ENCODE results near the gene PKP3. TPM values are rescaled to one million over a fixed set of nuclear protein-coding genes. Genes with fewer than 3 reads are reported as not detected.
A peak's percentile ranks its signal among the peaks of the same experiment; 100 is the strongest.

The PKP3 gene
- total RNA-seq, 4 donors from 2014 or later: 0.55 to 1.3 TPM; not detected in 2

DNA sequence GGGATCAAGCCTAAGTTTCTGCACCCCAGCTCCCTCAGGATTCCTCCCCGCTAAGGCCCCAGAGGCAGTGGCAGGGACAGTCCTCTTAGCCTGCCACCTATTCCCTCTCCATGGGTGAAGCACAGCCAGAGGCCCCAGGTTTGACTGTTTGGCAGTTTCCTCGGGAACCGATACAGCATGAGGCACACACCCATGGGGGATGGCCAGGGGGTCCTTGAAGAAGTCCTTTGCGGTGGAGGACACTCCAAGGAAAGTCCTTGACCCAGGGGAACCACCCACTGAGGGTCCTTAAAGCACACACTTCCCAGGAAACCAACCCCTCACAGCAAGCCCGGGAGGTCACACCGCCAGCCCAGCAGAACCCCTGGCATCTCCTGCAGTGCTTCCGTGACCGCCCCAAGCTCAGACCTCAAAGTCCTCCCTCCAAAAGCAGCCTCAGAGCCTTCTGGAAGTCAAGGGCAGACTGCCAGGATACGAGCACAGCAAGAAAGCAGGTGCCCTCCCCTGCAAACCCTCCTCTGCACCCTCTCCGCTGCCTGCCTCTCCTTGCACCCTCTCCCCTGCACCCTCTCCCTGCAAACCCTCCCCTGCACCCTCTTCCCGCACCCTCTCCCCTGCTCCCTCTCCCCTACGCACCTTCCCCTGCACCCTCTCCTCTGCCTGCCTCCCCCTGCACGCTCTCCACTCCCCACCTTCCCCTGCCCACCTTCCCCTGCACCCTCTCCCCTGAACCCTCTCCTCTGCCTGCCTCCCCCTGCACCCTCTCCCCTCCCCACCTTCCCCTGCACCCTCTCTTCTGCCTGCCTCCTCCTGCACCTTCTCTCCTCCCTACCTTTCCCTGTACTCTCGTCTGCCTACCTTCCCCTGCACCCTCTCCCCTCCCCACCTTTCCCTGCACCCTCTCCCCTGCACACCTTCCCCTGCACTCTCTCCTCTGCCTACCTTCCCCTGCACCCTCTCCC lies 19.4 kb downstream of the PKP3 start:
- DNase-seq: no peak
- no peak for TF ChIP-seq POLR2A (IDR thresholded peaks at IDR 0.05)
- in situ Hi-C loops (cut with MboI; ENCODE audit: low sequenced_read_pairs in 4 of 4) (no loop called here), intact Hi-C loops (cut with DNase I; ENCODE audit: low total_unique reads) (no loop called here)
- H3K27ac ChIP-seq: no peak overlapping the region
- no peaks in the 10 kb centered on the region for H3K9me3 ChIP-seq
- no peaks in the 10 kb centered on the region for H3K36me3 ChIP-seq
- no peak overlapping the region for H3K4me3 ChIP-seq
- H3K27me3 ChIP-seq: peaks cover 20 to 36% (median 24%) of the 10 kb centered on the region in 3 donors
- ATAC-seq: no peak
- no peaks in the 10 kb centered on the region for H3K4me1 ChIP-seq

DNA sequence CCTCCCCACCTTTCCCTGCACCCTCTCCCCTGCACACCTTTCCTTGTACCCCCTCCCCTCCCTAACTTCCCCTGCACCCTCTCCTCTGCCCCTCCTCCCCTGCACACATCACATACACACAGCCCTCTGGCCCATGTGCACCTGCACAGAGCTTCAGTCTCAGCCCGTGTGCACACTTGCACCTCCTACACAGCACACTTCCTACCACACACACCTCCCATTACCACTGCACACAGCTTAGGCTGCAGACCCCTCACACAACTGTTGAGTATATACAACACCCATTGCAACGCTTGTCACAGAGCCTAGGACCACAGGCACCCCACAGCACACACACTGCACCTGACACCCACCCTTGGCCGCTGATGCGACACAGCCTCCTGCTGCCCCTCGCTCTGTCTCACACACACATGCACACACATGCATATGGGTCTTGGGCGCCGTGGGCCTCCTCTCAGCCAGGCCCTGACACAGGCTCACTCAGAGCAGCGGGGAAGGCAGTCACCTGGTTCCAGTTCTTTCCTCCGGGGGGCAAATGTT lies 20.4 kb downstream of the PKP3 start:
- intact Hi-C loops (cut with DNase I; ENCODE audit: low total_unique reads): no loop called here
- Histone ChIP-seq H3K4me3 (peak overlapping the region in 3 of 4 donors; percentile 10 to 56 (median 38)), H3K4me1 (no peaks in the 10 kb centered on the region), H3K9me3 (no peaks in the 10 kb centered on the region), H3K36me3 (no peaks in the 10 kb centered on the region), H3K27me3 (peaks cover 23 to 40% (median 30%) of the 10 kb centered on the region in 3 donors), H3K27ac (peak overlapping the region in 2 of 4 donors; percentile 32 to 48)
- peak in 1 of 2 donors; percentile 9 for ATAC-seq
- DNase-seq: no peak
- in situ Hi-C loops (cut with MboI; ENCODE audit: low sequenced_read_pairs in 4 of 4): no loop called here
- TF ChIP-seq POLR2A (IDR thresholded peaks at IDR 0.05): no peak
- TF ChIP-seq, protein P1, sequence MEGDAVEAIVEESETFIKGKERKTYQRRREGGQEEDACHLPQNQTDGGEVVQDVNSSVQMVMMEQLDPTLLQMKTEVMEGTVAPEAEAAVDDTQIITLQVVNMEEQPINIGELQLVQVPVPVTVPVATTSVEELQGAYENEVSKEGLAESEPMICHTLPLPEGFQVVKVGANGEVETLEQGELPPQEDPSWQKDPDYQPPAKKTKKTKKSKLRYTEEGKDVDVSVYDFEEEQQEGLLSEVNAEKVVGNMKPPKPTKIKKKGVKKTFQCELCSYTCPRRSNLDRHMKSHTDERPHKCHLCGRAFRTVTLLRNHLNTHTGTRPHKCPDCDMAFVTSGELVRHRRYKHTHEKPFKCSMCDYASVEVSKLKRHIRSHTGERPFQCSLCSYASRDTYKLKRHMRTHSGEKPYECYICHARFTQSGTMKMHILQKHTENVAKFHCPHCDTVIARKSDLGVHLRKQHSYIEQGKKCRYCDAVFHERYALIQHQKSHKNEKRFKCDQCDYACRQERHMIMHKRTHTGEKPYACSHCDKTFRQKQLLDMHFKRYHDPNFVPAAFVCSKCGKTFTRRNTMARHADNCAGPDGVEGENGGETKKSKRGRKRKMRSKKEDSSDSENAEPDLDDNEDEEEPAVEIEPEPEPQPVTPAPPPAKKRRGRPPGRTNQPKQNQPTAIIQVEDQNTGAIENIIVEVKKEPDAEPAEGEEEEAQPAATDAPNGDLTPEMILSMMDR (IDR thresholded peaks at IDR 0.05 in 4 of 5, conservative IDR thresholded peaks at IDR 0.05 in 1 of 5): no peak

DNA sequence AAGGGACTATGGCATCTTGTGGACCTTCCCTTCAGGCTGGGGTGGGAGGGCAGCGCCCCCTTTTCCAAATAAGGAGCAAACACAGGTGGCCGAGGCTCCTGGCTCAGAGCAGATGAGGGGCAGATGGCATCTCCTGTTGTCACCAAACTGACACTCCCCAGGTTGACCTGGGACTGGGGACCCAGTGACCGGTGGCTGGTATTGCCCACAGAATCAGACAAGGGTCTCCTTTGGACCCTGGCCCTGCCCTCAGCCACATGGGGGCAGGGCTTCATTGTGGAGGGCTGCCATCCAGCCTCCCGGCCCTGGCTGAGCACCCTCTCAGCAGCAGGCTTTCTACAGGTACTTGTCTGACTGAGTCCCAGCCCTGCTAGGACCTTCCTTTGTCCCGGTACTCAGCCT lies 21.6 kb downstream of the PKP3 start:
- DNase-seq: no peak
- ATAC-seq: no peak
- in situ Hi-C loops (cut with MboI; ENCODE audit: low sequenced_read_pairs in 4 of 4): no loop called here
- peak overlapping the region; percentile 20 to 56 (median 50) for H3K4me3 ChIP-seq
- H3K9me3 ChIP-seq: no peaks in the 10 kb centered on the region
- H3K36me3 ChIP-seq: no peaks in the 10 kb centered on the region
- H3K27ac ChIP-seq: peak overlapping the region; percentile 34 to 74 (median 68)
- no peak for TF ChIP-seq POLR2A (IDR thresholded peaks at IDR 0.05)
- TF ChIP-seq, protein P1 (IDR thresholded peaks at IDR 0.05 in 4 of 5, conservative IDR thresholded peaks at IDR 0.05 in 1 of 5): no peak
- H3K4me1 ChIP-seq: no peaks in the 10 kb centered on the region
- H3K27me3 ChIP-seq: peaks cover 28 to 52% (median 35%) of the 10 kb centered on the region in 3 donors
- intact Hi-C loops (cut with DNase I; ENCODE audit: low total_unique reads): no loop called here

DNA sequence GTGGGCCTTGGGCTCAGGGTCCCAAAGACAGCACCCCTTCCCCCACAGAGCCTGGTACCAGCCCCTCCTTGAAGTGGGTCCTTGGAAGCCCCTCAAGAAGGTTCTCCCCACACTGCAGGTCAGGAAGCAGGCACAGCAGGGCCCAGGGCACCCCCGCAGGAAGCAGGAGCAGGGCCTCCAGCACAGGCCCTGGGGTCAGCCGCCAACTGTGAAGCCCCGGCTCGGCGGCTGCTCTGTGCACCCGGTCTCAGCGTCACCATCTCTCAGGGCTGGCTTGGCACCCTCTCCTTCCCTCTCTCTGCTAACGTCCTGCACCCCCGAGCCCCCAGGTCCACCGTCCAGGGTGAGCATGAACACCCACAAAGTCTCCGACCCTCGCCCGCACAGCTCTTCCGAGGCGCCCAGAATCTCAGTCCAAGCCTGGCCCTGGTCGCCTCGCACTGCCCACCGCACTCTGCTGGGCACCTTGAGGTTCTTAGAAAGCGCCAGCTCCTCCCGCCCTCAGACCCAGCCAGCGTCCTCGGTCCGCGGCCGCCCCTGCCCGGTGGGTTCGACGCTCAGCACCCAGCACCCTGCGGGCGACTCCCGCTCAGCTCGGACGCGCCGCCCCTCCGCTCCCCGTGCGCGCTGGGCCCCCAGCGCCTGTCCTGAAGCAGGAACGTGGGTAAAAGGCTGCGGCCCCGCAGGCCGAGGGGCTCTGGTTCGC lies 22.2 kb downstream of the PKP3 start:
- Histone ChIP-seq H3K27ac (peak overlapping the region; percentile 60 to 74 (median 68)), H3K9me3 (no peaks in the 10 kb centered on the region), H3K4me3 (peak overlapping the region; percentile 42 to 56 (median 50)), H3K36me3 (no peaks in the 10 kb centered on the region), H3K4me1 (no peaks in the 10 kb centered on the region), H3K27me3 (peaks cover 28 to 54% (median 39%) of the 10 kb centered on the region in 3 donors)
- intact Hi-C loops (cut with DNase I; ENCODE audit: low total_unique reads): no loop called here
- TF ChIP-seq, protein P1 (IDR thresholded peaks at IDR 0.05 in 4 of 5, conservative IDR thresholded peaks at IDR 0.05 in 1 of 5): no peak
- no peak for TF ChIP-seq POLR2A (IDR thresholded peaks at IDR 0.05)
- ATAC-seq (no peak), DNase-seq (no peak)
- in situ Hi-C loops (cut with MboI; ENCODE audit: low sequenced_read_pairs in 4 of 4): no loop called here
